Loucy (cell line): ENCODE measurements around the gene KRTAP10-10.

Experiments used
- H2AFZ ChIP-seq: fragments of 200-600 bp; sonication (generic); 2 replicates; pipeline ENCODE4 v1.6.0; 2016; ENCODE audit warnings: antibody characterized with exemption, mild to moderate bottlenecking, low read length, moderate library complexity
- H3F3A ChIP-seq: fragments of 200-600 bp; 2 replicates; pipeline ENCODE4 v1.6.0; 2016; ENCODE audit warnings: antibody characterized with exemption, low read depth, mild to moderate bottlenecking
- H3K27me3 ChIP-seq: fragments of 200-600 bp; sonication (generic); 2 replicates; pipeline ENCODE4 v1.6.1; 2014; ENCODE audit warnings: low read length, mild to moderate bottlenecking; ENCODE audit not compliant: insufficient read depth, poor library complexity, severe bottlenecking
- H3K36me3 ChIP-seq: fragments of 200-600 bp; sonication (generic); 2 replicates; pipeline ENCODE4 v1.6.1; 2016; ENCODE audit warnings: low read length; ENCODE audit not compliant: insufficient read depth
- H3K4me1 ChIP-seq: fragments of 200-600 bp; sonication (generic); 2 replicates; pipeline ENCODE4 v1.5.1; 2014; ENCODE audit warnings: low read length, mild to moderate bottlenecking; ENCODE audit not compliant: insufficient read depth, poor library complexity, severe bottlenecking
- H3K4me2 ChIP-seq: fragments of 200-600 bp; sonication (generic); 2 replicates; pipeline ENCODE4 v1.6.0; 2014; ENCODE audit warnings: antibody characterized with exemption, low read length, low read depth, mild to moderate bottlenecking; ENCODE audit not compliant: poor library complexity, severe bottlenecking
- H3K4me3 ChIP-seq: fragments of 200-600 bp; sonication (generic); 2 replicates; pipeline ENCODE4 v1.5.1; 2014; ENCODE audit warnings: low read length, mild to moderate bottlenecking, mixed read lengths; ENCODE audit not compliant: poor library complexity, severe bottlenecking
- H3K79me2 ChIP-seq: fragments of 200-600 bp; sonication (generic); 2 replicates; pipeline ENCODE4 v1.6.1; 2014; ENCODE audit warnings: low read length; ENCODE audit not compliant: insufficient read depth
- H3K9ac ChIP-seq: fragments of 200-600 bp; sonication (generic); 2 replicates; pipeline ENCODE4 v1.6.0; 2014; ENCODE audit warnings: mild to moderate bottlenecking, low read depth, low read length, moderate library complexity; ENCODE audit not compliant: poor library complexity, severe bottlenecking
- H3K9me2 ChIP-seq: fragments of 200-600 bp; sonication (generic); replicated peaks from 2 replicates; pipeline ENCODE4 v1.6.1; 2016; ENCODE audit warnings: low read depth, low read length, mixed read lengths
- H3K9me3 ChIP-seq: fragments of 200-600 bp; sonication (generic); 2 replicates; pipeline ENCODE4 v1.6.1; 2014; ENCODE audit warnings: mild to moderate bottlenecking, antibody characterized with exemption, low read length, low read depth; ENCODE audit not compliant: insufficient read depth
- H4K20me1 ChIP-seq: fragments of 200-600 bp; sonication (generic); 2 replicates; pipeline ENCODE4 v1.6.0; 2014; ENCODE audit warnings: antibody characterized with exemption, low read length, mild to moderate bottlenecking; ENCODE audit not compliant: insufficient read depth, poor library complexity, severe bottlenecking
- EZH2phosphoT487 ChIP-seq: fragments of 200-600 bp; IDR thresholded peaks from 2 replicates; pipeline ENCODE4 v1.6.1; 2018; ENCODE audit warnings: antibody characterized with exemption, mild to moderate bottlenecking, moderate library complexity, borderline replicate concordance
- TF ChIP-seq, protein P1 (sequence below): fragments of 200-600 bp; sonication (generic); conservative IDR thresholded peaks from 2 replicates; pipeline ENCODE4 v1.5.1; 2014; ENCODE audit warnings: mild to moderate bottlenecking, antibody characterized with exemption, low read length

KRTAP10-10 gene

DNA sequence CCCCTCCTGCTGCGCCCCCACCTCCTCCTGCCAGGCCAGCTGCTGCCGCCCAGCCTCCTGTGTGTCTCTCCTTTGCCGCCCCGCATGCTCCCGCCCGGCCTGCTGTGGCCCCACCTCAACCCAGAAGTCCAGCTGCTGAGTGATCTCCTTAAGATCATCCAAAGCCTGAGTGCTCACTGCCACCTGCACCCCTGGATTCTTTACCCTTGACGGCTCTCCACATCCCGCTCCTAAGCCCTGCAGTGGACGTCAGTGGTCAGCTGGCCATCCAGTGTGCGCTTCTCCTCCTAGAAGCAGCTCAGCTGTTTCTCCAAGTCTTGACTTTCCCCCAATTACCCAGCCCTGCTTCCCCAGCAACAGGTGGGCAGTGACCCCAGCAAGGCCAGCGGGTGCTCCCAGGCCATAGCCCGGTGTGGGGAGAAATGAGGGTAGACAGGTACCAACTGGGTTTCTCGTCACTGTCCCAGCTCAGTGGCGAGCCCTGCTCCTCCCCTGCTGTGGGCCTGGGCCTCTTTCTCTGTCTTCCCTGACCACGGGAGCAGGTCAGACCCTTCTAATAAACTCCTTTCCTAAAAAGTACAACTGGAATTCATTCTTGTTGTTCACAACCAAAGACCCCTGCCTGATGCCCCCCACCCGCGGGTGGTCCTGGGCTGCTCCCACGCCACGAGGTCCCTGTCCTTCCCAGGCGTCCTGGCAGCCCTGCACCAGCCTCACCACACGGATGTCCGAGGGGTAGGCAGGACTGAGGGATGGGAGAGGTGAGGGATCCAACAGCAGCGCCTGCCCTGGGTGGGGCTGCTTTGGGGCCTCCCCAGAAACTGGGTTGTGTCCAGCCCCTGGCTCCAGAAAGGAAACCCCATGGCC, 35.3 kb upstream of the KRTAP10-10 start:
- H3K4me1 ChIP-seq: no peaks in the 10 kb centered on the region
- H3K27me3 ChIP-seq: no peaks in the 10 kb centered on the region
- H3K36me3 ChIP-seq: no peaks in the 10 kb centered on the region
- no peaks in the 10 kb centered on the region for H3K79me2 ChIP-seq
- no peak overlapping the region for H3K9ac ChIP-seq
- no peaks in the 10 kb centered on the region for H3F3A ChIP-seq
- no peaks in the 10 kb centered on the region for H3K9me2 ChIP-seq
- H3K4me2 ChIP-seq: no peak overlapping the region
- TF ChIP-seq, protein P1, sequence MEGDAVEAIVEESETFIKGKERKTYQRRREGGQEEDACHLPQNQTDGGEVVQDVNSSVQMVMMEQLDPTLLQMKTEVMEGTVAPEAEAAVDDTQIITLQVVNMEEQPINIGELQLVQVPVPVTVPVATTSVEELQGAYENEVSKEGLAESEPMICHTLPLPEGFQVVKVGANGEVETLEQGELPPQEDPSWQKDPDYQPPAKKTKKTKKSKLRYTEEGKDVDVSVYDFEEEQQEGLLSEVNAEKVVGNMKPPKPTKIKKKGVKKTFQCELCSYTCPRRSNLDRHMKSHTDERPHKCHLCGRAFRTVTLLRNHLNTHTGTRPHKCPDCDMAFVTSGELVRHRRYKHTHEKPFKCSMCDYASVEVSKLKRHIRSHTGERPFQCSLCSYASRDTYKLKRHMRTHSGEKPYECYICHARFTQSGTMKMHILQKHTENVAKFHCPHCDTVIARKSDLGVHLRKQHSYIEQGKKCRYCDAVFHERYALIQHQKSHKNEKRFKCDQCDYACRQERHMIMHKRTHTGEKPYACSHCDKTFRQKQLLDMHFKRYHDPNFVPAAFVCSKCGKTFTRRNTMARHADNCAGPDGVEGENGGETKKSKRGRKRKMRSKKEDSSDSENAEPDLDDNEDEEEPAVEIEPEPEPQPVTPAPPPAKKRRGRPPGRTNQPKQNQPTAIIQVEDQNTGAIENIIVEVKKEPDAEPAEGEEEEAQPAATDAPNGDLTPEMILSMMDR: no peak
- TF ChIP-seq EZH2phosphoT487: no peak
- H3K4me3 ChIP-seq: no peak overlapping the region
- no peaks in the 10 kb centered on the region for H3K9me3 ChIP-seq
- no peaks in the 10 kb centered on the region for H4K20me1 ChIP-seq
- H2AFZ ChIP-seq: no peak overlapping the region

DNA sequence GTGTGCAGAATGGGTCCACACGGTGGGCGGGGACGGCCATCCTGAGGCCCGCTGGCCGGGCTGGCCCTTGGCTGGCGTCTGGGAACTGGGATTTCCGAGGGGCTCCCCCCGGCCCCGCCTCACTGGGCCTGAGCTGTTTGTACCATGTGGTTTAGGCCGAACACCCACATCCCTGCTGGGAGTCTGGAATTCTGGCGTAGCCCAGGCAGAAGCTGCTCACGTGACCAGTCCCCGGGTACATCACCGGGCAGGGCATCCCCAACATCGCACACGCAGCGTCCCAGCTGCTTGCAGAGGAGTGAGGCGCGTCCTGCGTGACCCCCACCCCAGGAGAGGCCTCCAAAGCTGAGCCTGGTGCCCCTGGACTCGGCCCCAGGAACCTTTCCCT, 34.7 kb upstream of the KRTAP10-10 start:
- no peaks in the 10 kb centered on the region for H3K9me2 ChIP-seq
- no peaks in the 10 kb centered on the region for H3K36me3 ChIP-seq
- H3K4me2 ChIP-seq: no peak overlapping the region
- no peak overlapping the region for H3K9ac ChIP-seq
- no peaks in the 10 kb centered on the region for H3K4me1 ChIP-seq
- no peaks in the 10 kb centered on the region for H4K20me1 ChIP-seq
- TF ChIP-seq, protein P1: no peak
- H3K4me3 ChIP-seq: no peak overlapping the region
- no peaks in the 10 kb centered on the region for H3K9me3 ChIP-seq
- H3K79me2 ChIP-seq: no peaks in the 10 kb centered on the region
- H3F3A ChIP-seq: no peaks in the 10 kb centered on the region
- H2AFZ ChIP-seq: no peak overlapping the region
- no peaks in the 10 kb centered on the region for H3K27me3 ChIP-seq

DNA sequence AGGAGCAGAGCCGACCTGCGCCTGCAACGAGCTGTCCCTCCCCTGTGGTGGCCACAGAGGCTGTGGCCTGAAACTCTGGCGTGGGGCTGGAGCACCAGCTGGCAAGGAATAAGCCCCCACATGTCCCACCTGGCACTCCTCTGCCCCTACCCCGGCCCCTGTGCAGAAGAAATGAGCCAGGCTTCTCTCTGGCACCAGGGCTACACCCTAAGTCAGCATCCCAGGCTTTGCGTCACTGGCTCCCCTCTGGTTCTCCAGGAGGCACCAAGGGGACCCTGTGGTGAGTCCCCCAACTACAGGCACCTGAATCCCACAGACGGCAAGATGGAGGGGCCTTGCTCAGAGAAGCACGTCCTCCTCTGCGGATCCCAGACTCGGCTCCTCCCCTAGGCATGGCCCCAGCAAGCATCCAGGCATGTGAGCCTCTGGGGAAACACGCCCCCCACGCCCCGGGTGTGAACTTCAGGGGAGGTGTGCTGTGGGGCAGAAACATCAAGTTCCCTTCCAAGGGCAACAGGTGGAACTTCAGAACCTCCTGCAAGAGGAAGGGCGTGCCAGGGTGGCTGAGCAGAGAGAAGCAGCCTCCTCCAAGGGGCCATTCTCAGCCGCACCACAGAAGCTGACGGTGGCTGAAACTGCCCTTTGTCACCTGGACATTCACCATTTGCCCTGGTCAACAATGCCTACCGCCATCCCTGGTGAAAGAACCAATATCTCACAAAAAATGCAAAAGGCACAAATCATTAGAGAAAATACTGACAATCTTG, 33.9 kb upstream of the KRTAP10-10 start:
- Histone ChIP-seq H4K20me1 (no peaks in the 10 kb centered on the region), H3K36me3 (no peaks in the 10 kb centered on the region), H3K9ac (no peak overlapping the region), H3K9me3 (no peaks in the 10 kb centered on the region), H3K27me3 (no peaks in the 10 kb centered on the region), H2AFZ (no peak overlapping the region), H3F3A (no peaks in the 10 kb centered on the region), H3K4me2 (no peak overlapping the region), H3K4me1 (no peaks in the 10 kb centered on the region), H3K9me2 (no peaks in the 10 kb centered on the region), H3K4me3 (no peak overlapping the region), H3K79me2 (no peaks in the 10 kb centered on the region)
- TF ChIP-seq EZH2phosphoT487: no peak
- TF ChIP-seq, protein P1: no peak
